WTC11 (cell line): ENCODE results near the gene SYNGR1. TPM values are rescaled to one million over a fixed set of nuclear protein-coding genes. Genes with fewer than 3 reads are reported as not detected.

Source experiments
- ATAC-seq: fragments of 200-7000 bp; cut with Tn5 transposase; 2 replicates; pipeline ENCODE4 v1.10.0; 2021; ENCODE audit warnings: mild to moderate bottlenecking, moderate library complexity
- Bru-seq: library from RNA; stranded (reverse); fragments of 400-500 nt; gene quantifications from one replicate; lab custom pipeline; 2021; lab: Mats Ljungman, UMichigan
- CTCF ChIA-PET: fragments of 300-600 bp; sonication (Branson Sonifier 250); formaldehyde crosslinking; loops from one replicate; lab custom pipeline; 2021; ENCODE audit warnings: antibody characterized with exemption; lab: Charles Lee
- POLR2A ChIA-PET: fragments of 350-600 bp; sonication (Branson Sonifier 250); formaldehyde crosslinking; loops from one replicate; lab custom pipeline; 2021; ENCODE audit warnings: antibody characterized with exemption; lab: Charles Lee
- DNase-seq: peaks from one replicate; pipeline ENCODE4 v3.0.0; 2021; ENCODE audit warnings: low spot score
- H3K27ac Mint-ChIP-seq: 2 replicates; pipeline ENCODE4 v1.8.0; 2021; ENCODE audit warnings: mixed read lengths
- H3K27me3 Mint-ChIP-seq: 2 replicates; pipeline ENCODE4 v1.8.0; 2021; ENCODE audit warnings: low read depth, mild to moderate bottlenecking, moderate library complexity, mixed read lengths
- H3K36me3 Mint-ChIP-seq: 2 replicates; pipeline ENCODE4 v1.8.0; 2021; ENCODE audit warnings: mixed read lengths
- H3K4me1 Mint-ChIP-seq: 2 replicates; pipeline ENCODE4 v1.8.0; 2022; ENCODE audit warnings: mixed read lengths
- H3K4me3 Mint-ChIP-seq: 2 replicates; pipeline ENCODE4 v1.8.0; 2021; ENCODE audit warnings: mild to moderate bottlenecking, moderate library complexity, mixed read lengths
- H3K9me3 Mint-ChIP-seq: 2 replicates; pipeline ENCODE4 v1.8.0; 2021; ENCODE audit warnings: mixed read lengths
- GABPB1 ChIP-seq: sonication (generic); formaldehyde crosslinking; IDR thresholded peaks from 2 replicates; pipeline ENCODE4 v1.8.1; 2023; ENCODE audit warnings: mild to moderate bottlenecking, missing genetic modification reagents
- OVOL2 ChIP-seq: fragments of 250-450 bp; sonication (Bioruptor Pico); IDR thresholded peaks from 2 replicates; pipeline ENCODE4 v1.9.0; 2021; ENCODE audit warnings: mild to moderate bottlenecking, borderline replicate concordance
- SP1 ChIP-seq: sonication (generic); formaldehyde crosslinking; conservative IDR thresholded peaks from 2 replicates; pipeline ENCODE4 v1.8.1; 2022; ENCODE audit warnings: missing genetic modification reagents
- TEAD1 ChIP-seq: sonication (generic); formaldehyde crosslinking; IDR thresholded peaks from 2 replicates; pipeline ENCODE4 v1.8.0; 2022; ENCODE audit warnings: mild to moderate bottlenecking, missing genetic modification reagents
- long read RNA-seq, 3 experiments: library from RNA in 1 of 3; library from capped mRNA in 1 of 3; library from polyadenylated mRNA in 1 of 3; unstranded in 2 of 3; stranded (forward) in 1 of 3; transcript quantifications; one replicate each; pipeline ENCODE4 v2.0.0, GENCODE V29; 2021
- total RNA-seq: library from RNA; stranded (reverse); gene quantifications from 3 replicates; pipeline ENCODE4 v1.2.3, GENCODE V29; 2021
- TF ChIP-seq, protein P1 (sequence below): sonication (generic); formaldehyde crosslinking; IDR thresholded peaks from 2 replicates; pipeline ENCODE4 v1.8.0; 2022; ENCODE audit warnings: mild to moderate bottlenecking, missing genetic modification reagents
- TF ChIP-seq, protein P2 (sequence below): sonication (generic); formaldehyde crosslinking; IDR thresholded peaks from 2 replicates; pipeline ENCODE4 v1.8.1; 2023; ENCODE audit warnings: mild to moderate bottlenecking, missing genetic modification reagents, moderate library complexity
- TF ChIP-seq, protein P3 (sequence below): sonication (generic); formaldehyde crosslinking; IDR thresholded peaks from 2 replicates; pipeline ENCODE4 v1.8.1; 2023; ENCODE audit warnings: mild to moderate bottlenecking, missing genetic modification reagents
- TF ChIP-seq, protein P4 (sequence below): sonication (generic); formaldehyde crosslinking; conservative IDR thresholded peaks from 2 replicates; pipeline ENCODE4 v1.8.1; 2023; ENCODE audit warnings: mild to moderate bottlenecking, low read depth, missing genetic modification reagents, moderate library complexity
- TF ChIP-seq, protein P5 (sequence below): fragments of 250-450 bp; sonication (Bioruptor Pico); IDR thresholded peaks from 2 replicates; pipeline ENCODE4 v1.8.0; 2021; ENCODE audit warnings: mild to moderate bottlenecking
- TF ChIP-seq, protein P6 (sequence below): fragments of 250-450 bp; sonication (Bioruptor Pico); IDR thresholded peaks from 2 replicates; pipeline ENCODE4 v1.9.0; 2021; ENCODE audit warnings: mild to moderate bottlenecking, borderline replicate concordance

Gene SYNGR1, protein sequence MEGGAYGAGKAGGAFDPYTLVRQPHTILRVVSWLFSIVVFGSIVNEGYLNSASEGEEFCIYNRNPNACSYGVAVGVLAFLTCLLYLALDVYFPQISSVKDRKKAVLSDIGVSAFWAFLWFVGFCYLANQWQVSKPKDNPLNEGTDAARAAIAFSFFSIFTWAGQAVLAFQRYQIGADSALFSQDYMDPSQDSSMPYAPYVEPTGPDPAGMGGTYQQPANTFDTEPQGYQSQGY
- total RNA-seq: 26.5 to 35.3 TPM (median 28.7 TPM) in 3 replicates
- Bru-seq, nascent RNA: percentile 53 among the genes with signal in this experiment
- long read RNA-seq, experiment 1, full-length matches to known transcripts: 81 of 114 reads
- long read RNA-seq, experiment 1, partial matches to known transcripts: 8 of 114 reads
- long read RNA-seq, experiment 1, other reads (novel, unspliced or antisense): 25 of 114 reads
- long read RNA-seq, experiment 2, full-length matches to known transcripts: 35 of 42 reads
- long read RNA-seq, experiment 2, partial matches to known transcripts: 2 of 42 reads
- long read RNA-seq, experiment 2, other reads (novel, unspliced or antisense): 5 of 42 reads
- long read RNA-seq, experiment 3, transcript SYNGR1-202 (4 exons, 1,361 nt): major isoform, 62 of 75 reads
- long read RNA-seq, experiment 3, partial matches to known transcripts: 5 of 75 reads
- long read RNA-seq, experiment 3, other reads (novel, unspliced or antisense): 8 of 75 reads

DNA sequence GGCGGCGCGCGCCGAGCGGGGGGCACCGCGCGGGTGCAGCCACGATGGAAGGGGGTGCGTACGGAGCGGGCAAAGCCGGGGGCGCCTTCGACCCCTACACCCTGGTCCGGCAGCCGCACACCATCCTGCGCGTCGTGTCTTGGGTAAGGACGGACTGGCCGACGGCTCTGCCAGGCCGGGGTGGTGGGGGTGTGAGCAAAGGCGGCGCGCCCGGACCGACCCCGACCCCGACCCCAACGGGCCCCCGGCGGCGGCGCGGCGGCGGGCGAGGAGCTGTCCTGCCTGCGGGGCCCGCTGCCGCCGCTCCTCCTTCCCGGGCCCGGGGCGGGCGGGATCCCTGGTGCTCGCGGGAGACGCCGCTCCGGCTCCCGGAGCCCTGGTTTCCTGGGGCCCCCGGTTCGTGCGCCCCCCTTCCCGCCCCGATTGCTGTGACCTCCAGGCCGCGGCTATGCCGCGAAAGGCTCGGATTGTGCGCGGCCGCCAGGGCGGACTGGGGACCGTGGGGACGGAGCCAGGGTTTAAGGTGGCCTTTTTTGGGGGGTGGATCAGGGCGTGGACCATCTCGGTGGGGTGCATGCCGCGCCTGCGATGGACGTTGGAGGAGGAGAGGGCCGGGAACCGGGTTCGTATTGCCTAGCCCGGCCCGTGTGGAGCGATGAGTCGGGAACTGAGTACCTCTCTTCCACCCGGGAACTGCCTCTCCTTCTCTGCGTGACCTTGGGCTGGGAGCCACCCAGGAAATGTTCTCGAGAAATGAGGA is at the start of gene SYNGR1:
Gene SYNGR1 (plus strand): TSS at position 25 of the 760 bp plus-strand sequence. CDS start 20 bp downstream, at position 45.
- ATAC-seq (peak; percentile 33), DNase-seq (peak; percentile 47)
- CTCF ChIA-PET: interaction anchor here (0.6 to 3.3 kb wide), 5 partner anchors 13 to 39 kb away, joined by 3 to 20 read pairs (median 3); no protein-coding TSS in a partner anchor
- Mint-ChIP-seq H3K9me3 (no peaks in the 10 kb centered on the region), H3K4me1 (peaks cover 27% of the 10 kb centered on the region), H3K27ac (no peak within 1 kb of the TSS), H3K4me3 (peak within 1 kb of the TSS; percentile 83), H3K36me3 (no peaks in the 10 kb centered on the region), H3K27me3 (peaks cover 7% of the 10 kb centered on the region)
- POLR2A ChIA-PET: no interaction called here
- TF ChIP-seq, protein P1, sequence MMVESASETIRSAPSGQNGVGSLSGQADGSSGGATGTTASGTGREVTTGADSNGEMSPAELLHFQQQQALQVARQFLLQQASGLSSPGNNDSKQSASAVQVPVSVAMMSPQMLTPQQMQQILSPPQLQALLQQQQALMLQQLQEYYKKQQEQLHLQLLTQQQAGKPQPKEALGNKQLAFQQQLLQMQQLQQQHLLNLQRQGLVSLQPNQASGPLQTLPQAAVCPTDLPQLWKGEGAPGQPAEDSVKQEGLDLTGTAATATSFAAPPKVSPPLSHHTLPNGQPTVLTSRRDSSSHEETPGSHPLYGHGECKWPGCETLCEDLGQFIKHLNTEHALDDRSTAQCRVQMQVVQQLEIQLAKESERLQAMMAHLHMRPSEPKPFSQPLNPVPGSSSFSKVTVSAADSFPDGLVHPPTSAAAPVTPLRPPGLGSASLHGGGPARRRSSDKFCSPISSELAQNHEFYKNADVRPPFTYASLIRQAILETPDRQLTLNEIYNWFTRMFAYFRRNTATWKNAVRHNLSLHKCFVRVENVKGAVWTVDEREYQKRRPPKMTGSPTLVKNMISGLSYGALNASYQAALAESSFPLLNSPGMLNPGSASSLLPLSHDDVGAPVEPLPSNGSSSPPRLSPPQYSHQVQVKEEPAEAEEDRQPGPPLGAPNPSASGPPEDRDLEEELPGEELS (CRISPR knock-in tag): no peak
- peak; percentile 20; the same call in 1 of the 2 replicates for TF ChIP-seq SP1

DNA sequence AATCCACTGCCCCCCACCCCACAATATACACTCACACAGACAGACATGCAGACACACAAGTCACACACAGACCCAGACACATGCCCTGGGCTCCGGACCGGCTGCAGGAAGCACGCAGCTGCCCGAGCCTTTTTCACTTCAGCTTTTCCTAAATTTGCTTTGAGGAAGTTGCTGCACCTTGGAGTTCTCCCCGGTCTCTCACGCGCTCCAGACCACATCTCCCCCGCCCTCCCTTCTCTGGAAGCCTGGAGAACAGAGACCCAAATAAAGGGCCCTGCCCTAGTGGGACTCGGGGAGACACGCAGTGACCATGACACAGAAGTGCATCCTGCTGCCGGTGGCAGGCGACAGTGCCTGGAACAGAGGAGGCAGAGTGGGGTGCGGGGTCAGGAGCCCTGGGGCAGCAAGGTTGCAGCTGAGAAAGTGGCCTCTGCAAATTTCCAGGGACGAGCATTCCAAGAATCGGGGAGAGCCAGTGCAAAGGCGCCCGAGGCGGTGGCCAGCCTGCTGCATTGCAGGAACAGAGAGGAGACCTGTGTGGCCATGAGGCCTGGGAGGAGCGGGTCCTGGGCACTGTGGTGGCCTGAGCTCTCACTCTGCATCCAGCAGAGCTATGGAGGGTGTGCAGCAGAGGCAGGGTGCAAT is 49.5 kb upstream of the SYNGR1 start:
- H3K36me3 Mint-ChIP-seq: peaks cover 6% of the 10 kb centered on the region; the same call in 1 of the 2 replicates
- peak overlapping the region; percentile 76 for H3K27ac Mint-ChIP-seq
- CTCF ChIA-PET: interaction anchor here (0.7 to 2.9 kb wide), 9 partner anchors 9 to 165 kb away, joined by 3 to 13 read pairs (median 5); partner anchors contain the start of gene PDGFB
- H3K9me3 Mint-ChIP-seq: peaks cover 9% of the 10 kb centered on the region
- ATAC-seq (peak; percentile 27), DNase-seq (peak; percentile 44)
- H3K4me3 Mint-ChIP-seq: no peak overlapping the region
- POLR2A ChIA-PET: interaction anchor here (0.7 to 1.6 kb wide), 9 partner anchors 9 to 129 kb away, joined by 3 to 6 read pairs (median 3); no protein-coding TSS in a partner anchor
- TF ChIP-seq, protein P2, sequence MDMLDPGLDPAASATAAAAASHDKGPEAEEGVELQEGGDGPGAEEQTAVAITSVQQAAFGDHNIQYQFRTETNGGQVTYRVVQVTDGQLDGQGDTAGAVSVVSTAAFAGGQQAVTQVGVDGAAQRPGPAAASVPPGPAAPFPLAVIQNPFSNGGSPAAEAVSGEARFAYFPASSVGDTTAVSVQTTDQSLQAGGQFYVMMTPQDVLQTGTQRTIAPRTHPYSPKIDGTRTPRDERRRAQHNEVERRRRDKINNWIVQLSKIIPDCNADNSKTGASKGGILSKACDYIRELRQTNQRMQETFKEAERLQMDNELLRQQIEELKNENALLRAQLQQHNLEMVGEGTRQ (CRISPR knock-in tag): no peak
- peaks cover 36% of the 10 kb centered on the region for H3K4me1 Mint-ChIP-seq
- H3K27me3 Mint-ChIP-seq: no peaks in the 10 kb centered on the region; the same call in 1 of the 2 replicates

DNA sequence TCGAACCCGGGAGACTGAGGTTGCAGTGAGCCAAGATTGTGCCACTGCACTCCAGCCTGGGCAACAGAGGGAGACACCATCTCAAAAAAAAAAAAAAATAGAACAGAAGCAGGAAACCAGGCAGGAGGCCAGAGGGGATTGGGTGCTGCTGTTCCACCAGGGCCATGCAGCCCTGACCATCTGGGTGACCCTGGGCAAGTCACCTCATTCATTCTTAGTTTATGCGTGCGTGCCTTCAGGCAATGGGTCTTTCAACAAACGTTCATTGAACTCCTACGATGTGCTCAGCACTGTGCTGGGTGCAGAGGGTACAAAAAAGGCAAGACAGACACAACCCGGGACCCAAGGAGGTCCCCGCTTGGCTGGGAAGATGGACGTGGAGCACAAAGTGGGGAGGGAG is 48.7 kb upstream of the SYNGR1 start:
- ATAC-seq (no peak), DNase-seq (no peak)
- Mint-ChIP-seq H3K27me3 (no peaks in the 10 kb centered on the region; the same call in 1 of the 2 replicates), H3K4me3 (no peak overlapping the region), H3K27ac (peak overlapping the region; percentile 50; the same call in 1 of the 2 replicates), H3K4me1 (peaks cover 36% of the 10 kb centered on the region), H3K9me3 (peaks cover 9% of the 10 kb centered on the region), H3K36me3 (peaks cover 6% of the 10 kb centered on the region; the same call in 1 of the 2 replicates)
- ChIA-PET POLR2A (interaction anchor here (0.7 to 1.6 kb wide), 5 partner anchors 8 to 120 kb away, joined by 3 to 6 read pairs (median 3); no protein-coding TSS in a partner anchor), CTCF (interaction anchor here (1.4 to 2.9 kb wide), 3 partner anchors 10 to 166 kb away, joined by 5 to 13 read pairs (median 8); no protein-coding TSS in a partner anchor)
- TF ChIP-seq OVOL2 (CRISPR knock-in tag): no peak
- TF ChIP-seq, protein P3, sequence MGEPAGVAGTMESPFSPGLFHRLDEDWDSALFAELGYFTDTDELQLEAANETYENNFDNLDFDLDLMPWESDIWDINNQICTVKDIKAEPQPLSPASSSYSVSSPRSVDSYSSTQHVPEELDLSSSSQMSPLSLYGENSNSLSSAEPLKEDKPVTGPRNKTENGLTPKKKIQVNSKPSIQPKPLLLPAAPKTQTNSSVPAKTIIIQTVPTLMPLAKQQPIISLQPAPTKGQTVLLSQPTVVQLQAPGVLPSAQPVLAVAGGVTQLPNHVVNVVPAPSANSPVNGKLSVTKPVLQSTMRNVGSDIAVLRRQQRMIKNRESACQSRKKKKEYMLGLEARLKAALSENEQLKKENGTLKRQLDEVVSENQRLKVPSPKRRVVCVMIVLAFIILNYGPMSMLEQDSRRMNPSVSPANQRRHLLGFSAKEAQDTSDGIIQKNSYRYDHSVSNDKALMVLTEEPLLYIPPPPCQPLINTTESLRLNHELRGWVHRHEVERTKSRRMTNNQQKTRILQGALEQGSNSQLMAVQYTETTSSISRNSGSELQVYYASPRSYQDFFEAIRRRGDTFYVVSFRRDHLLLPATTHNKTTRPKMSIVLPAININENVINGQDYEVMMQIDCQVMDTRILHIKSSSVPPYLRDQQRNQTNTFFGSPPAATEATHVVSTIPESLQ (CRISPR knock-in tag): no peak
- TF ChIP-seq GABPB1 (CRISPR knock-in tag): no peak
- TF ChIP-seq, protein P4, sequence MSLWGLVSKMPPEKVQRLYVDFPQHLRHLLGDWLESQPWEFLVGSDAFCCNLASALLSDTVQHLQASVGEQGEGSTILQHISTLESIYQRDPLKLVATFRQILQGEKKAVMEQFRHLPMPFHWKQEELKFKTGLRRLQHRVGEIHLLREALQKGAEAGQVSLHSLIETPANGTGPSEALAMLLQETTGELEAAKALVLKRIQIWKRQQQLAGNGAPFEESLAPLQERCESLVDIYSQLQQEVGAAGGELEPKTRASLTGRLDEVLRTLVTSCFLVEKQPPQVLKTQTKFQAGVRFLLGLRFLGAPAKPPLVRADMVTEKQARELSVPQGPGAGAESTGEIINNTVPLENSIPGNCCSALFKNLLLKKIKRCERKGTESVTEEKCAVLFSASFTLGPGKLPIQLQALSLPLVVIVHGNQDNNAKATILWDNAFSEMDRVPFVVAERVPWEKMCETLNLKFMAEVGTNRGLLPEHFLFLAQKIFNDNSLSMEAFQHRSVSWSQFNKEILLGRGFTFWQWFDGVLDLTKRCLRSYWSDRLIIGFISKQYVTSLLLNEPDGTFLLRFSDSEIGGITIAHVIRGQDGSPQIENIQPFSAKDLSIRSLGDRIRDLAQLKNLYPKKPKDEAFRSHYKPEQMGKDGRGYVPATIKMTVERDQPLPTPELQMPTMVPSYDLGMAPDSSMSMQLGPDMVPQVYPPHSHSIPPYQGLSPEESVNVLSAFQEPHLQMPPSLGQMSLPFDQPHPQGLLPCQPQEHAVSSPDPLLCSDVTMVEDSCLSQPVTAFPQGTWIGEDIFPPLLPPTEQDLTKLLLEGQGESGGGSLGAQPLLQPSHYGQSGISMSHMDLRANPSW (CRISPR knock-in tag): no peak
- TF ChIP-seq, protein P5, sequence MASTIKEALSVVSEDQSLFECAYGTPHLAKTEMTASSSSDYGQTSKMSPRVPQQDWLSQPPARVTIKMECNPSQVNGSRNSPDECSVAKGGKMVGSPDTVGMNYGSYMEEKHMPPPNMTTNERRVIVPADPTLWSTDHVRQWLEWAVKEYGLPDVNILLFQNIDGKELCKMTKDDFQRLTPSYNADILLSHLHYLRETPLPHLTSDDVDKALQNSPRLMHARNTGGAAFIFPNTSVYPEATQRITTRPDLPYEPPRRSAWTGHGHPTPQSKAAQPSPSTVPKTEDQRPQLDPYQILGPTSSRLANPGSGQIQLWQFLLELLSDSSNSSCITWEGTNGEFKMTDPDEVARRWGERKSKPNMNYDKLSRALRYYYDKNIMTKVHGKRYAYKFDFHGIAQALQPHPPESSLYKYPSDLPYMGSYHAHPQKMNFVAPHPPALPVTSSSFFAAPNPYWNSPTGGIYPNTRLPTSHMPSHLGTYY (CRISPR knock-in tag): no peak
- TF ChIP-seq TEAD1 (CRISPR knock-in tag): no peak
- TF ChIP-seq, protein P6, sequence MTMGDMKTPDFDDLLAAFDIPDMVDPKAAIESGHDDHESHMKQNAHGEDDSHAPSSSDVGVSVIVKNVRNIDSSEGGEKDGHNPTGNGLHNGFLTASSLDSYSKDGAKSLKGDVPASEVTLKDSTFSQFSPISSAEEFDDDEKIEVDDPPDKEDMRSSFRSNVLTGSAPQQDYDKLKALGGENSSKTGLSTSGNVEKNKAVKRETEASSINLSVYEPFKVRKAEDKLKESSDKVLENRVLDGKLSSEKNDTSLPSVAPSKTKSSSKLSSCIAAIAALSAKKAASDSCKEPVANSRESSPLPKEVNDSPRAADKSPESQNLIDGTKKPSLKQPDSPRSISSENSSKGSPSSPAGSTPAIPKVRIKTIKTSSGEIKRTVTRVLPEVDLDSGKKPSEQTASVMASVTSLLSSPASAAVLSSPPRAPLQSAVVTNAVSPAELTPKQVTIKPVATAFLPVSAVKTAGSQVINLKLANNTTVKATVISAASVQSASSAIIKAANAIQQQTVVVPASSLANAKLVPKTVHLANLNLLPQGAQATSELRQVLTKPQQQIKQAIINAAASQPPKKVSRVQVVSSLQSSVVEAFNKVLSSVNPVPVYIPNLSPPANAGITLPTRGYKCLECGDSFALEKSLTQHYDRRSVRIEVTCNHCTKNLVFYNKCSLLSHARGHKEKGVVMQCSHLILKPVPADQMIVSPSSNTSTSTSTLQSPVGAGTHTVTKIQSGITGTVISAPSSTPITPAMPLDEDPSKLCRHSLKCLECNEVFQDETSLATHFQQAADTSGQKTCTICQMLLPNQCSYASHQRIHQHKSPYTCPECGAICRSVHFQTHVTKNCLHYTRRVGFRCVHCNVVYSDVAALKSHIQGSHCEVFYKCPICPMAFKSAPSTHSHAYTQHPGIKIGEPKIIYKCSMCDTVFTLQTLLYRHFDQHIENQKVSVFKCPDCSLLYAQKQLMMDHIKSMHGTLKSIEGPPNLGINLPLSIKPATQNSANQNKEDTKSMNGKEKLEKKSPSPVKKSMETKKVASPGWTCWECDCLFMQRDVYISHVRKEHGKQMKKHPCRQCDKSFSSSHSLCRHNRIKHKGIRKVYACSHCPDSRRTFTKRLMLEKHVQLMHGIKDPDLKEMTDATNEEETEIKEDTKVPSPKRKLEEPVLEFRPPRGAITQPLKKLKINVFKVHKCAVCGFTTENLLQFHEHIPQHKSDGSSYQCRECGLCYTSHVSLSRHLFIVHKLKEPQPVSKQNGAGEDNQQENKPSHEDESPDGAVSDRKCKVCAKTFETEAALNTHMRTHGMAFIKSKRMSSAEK: no peak
